Thyroid gland (tissue), 4 donors: ENCODE data around the gene TMPRSS7.

Source experiments
- POLR2A ChIP-seq, 2 donors: fragments of 450-650 bp; IDR thresholded peaks; one replicate each; pipeline ENCODE4 v1.6.1; 2017; ENCODE audit warnings: antibody characterized with exemption in 2 of 2, mild to moderate bottlenecking in 2 of 2, moderate library complexity in 1 of 2
- TF ChIP-seq, protein P1 (sequence below), 6 experiments: fragments of 200-600 bp in 3 of 6; fragments of 450-650 bp in 3 of 6; sonication (generic) in 3 of 6; IDR thresholded peaks; one replicate each; pipeline ENCODE4 v1.5.1; 2016 to 2019; ENCODE audit warnings: antibody characterized with exemption in 6 of 6, mild to moderate bottlenecking in 2 of 6, inconsistent platforms in 1 of 6, moderate library complexity in 1 of 6

DNA sequence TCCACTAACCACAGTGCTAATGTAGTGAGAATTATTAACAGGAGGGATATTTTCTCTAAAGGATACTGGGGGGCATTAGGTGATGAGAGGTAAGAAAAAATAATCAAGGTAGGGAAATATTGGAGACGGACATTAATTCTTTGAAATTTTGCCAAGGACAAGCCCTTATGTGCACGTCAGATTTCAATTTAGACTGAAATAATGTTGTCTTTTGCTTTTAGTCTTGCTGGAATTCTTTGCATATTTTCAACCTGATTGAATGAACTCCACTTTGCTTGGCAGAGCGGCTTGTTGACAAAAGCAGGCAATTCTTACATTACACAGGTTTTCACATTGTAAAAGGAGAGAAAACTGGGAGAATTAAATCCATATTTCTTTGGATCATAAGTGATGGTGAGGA, 26.6 kb downstream of the TMPRSS7 start:
- TF ChIP-seq, protein P1, sequence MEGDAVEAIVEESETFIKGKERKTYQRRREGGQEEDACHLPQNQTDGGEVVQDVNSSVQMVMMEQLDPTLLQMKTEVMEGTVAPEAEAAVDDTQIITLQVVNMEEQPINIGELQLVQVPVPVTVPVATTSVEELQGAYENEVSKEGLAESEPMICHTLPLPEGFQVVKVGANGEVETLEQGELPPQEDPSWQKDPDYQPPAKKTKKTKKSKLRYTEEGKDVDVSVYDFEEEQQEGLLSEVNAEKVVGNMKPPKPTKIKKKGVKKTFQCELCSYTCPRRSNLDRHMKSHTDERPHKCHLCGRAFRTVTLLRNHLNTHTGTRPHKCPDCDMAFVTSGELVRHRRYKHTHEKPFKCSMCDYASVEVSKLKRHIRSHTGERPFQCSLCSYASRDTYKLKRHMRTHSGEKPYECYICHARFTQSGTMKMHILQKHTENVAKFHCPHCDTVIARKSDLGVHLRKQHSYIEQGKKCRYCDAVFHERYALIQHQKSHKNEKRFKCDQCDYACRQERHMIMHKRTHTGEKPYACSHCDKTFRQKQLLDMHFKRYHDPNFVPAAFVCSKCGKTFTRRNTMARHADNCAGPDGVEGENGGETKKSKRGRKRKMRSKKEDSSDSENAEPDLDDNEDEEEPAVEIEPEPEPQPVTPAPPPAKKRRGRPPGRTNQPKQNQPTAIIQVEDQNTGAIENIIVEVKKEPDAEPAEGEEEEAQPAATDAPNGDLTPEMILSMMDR (IDR thresholded peaks at IDR 0.05), result no peak
- no peak for TF ChIP-seq POLR2A (IDR thresholded peaks at IDR 0.05)
